OCI-LY3 (cell line): Measurements from ENCODE around the gene CMSS1.

Experiments used
- H2AFZ ChIP-seq: fragments of 200-600, 300-600 bp; shearing (Covaris generic); 2 replicates; pipeline ENCODE4 v1.6.0; 2014; ENCODE audit warnings: antibody characterized with exemption, low read depth, low read length
- H3K27ac ChIP-seq: fragments of 200-600, 300-600 bp; sonication (generic); 2 replicates; pipeline ENCODE4 v1.5.1; 2014; ENCODE audit warnings: mild to moderate bottlenecking, low read length, moderate library complexity, mixed read lengths
- H3K27me3 ChIP-seq: fragments of 200-600, 300-600 bp; sonication (generic); 2 replicates; pipeline ENCODE4 v1.6.1; 2014; ENCODE audit warnings: low read depth, low read length, mixed read lengths
- H3K36me3 ChIP-seq: fragments of 200-600, 300-600 bp; sonication (generic); replicated peaks from 2 replicates; pipeline ENCODE3; 2014; ENCODE audit warnings: low read depth, low read length, mixed read lengths
- H3K4me1 ChIP-seq: fragments of 300-600, 200-600 bp; sonication (generic); 2 replicates; pipeline ENCODE4 v1.6.1; 2014; ENCODE audit warnings: low read length, mixed read lengths
- H3K4me2 ChIP-seq: fragments of 200-600, 300-600 bp; sonication (generic); 2 replicates; pipeline ENCODE4 v1.6.1; 2014; ENCODE audit warnings: low read length, mixed read lengths
- H3K4me3 ChIP-seq: fragments of 300-600, 200-600 bp; sonication (generic); 2 replicates; pipeline ENCODE4 v1.5.1; 2014; ENCODE audit warnings: antibody characterized with exemption, mild to moderate bottlenecking, low read length, moderate library complexity
- H3K79me2 ChIP-seq: fragments of 300-600, 200-600 bp; shearing (Covaris generic); 2 replicates; pipeline ENCODE4 v1.6.1; 2014; ENCODE audit warnings: mild to moderate bottlenecking, low read length, mixed read lengths
- H3K9ac ChIP-seq: fragments of 300-600, 200-600 bp; shearing (Covaris generic); 2 replicates; pipeline ENCODE4 v1.6.0; 2014; ENCODE audit warnings: mild to moderate bottlenecking, low read length, moderate library complexity
- H3K9me3 ChIP-seq: fragments of 200-600, 300-600 bp; shearing (Covaris generic); 2 replicates; pipeline ENCODE4 v1.6.1; 2014; ENCODE audit warnings: low read length, mixed read lengths; ENCODE audit not compliant: insufficient read depth
- H4K20me1 ChIP-seq: fragments of 200-600, 300-600 bp; sonication (generic); 2 replicates; pipeline ENCODE4 v1.6.1; 2016; ENCODE audit warnings: low read length, mixed read lengths; ENCODE audit not compliant: insufficient read depth
- EZH2phosphoT487 ChIP-seq: fragments of 200-600 bp; shearing (Covaris generic); IDR thresholded peaks from 2 replicates; pipeline ENCODE4 v1.6.1; 2018; ENCODE audit warnings: antibody characterized with exemption, mixed run types, low read depth
- TF ChIP-seq, protein P1 (sequence below): fragments of 200-600, 300-600 bp; sonication (generic); IDR thresholded peaks from 2 replicates; pipeline ENCODE4 v1.5.1; 2014; ENCODE audit warnings: antibody characterized with exemption, low read length, low read depth

The CMSS1 gene

DNA sequence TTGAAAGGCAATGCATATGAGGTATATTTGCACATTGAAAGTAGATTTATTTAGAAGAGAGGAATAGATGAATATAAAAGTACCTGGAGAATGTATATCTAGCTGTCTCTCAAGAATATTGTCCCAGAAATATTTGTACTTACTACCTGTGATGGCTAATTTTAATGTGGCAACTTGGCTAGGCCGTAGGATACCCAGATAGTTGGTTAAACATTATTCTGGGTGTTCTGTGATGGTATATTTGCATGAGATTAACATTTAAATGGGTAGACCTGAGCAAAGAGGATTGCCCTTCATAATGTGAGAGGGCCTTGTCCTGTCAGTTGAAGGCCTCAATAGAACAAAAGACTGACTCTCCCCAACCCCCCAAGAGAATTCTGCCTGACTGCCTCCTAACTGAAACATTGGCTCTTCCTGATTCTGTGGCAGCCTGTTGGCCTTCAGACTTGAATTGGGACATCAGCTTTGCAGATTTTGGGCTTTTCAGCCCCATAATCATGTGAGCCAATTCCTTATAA is 366.0 kb downstream of the CMSS1 start:
- Histone ChIP-seq H3K9me3 (peaks cover 9% of the 10 kb centered on the region), H3K4me2 (no peak overlapping the region), H3K9ac (no peak overlapping the region), H3K27me3 (no peaks in the 10 kb centered on the region), H4K20me1 (no peaks in the 10 kb centered on the region), H3K4me1 (no peaks in the 10 kb centered on the region), H3K36me3 (peaks cover 14% of the 10 kb centered on the region), H3K79me2 (no peaks in the 10 kb centered on the region), H2AFZ (no peak overlapping the region), H3K4me3 (no peak overlapping the region), H3K27ac (no peak overlapping the region)
- TF ChIP-seq, protein P1, sequence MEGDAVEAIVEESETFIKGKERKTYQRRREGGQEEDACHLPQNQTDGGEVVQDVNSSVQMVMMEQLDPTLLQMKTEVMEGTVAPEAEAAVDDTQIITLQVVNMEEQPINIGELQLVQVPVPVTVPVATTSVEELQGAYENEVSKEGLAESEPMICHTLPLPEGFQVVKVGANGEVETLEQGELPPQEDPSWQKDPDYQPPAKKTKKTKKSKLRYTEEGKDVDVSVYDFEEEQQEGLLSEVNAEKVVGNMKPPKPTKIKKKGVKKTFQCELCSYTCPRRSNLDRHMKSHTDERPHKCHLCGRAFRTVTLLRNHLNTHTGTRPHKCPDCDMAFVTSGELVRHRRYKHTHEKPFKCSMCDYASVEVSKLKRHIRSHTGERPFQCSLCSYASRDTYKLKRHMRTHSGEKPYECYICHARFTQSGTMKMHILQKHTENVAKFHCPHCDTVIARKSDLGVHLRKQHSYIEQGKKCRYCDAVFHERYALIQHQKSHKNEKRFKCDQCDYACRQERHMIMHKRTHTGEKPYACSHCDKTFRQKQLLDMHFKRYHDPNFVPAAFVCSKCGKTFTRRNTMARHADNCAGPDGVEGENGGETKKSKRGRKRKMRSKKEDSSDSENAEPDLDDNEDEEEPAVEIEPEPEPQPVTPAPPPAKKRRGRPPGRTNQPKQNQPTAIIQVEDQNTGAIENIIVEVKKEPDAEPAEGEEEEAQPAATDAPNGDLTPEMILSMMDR = no peak
- TF ChIP-seq EZH2phosphoT487 = no peak

DNA sequence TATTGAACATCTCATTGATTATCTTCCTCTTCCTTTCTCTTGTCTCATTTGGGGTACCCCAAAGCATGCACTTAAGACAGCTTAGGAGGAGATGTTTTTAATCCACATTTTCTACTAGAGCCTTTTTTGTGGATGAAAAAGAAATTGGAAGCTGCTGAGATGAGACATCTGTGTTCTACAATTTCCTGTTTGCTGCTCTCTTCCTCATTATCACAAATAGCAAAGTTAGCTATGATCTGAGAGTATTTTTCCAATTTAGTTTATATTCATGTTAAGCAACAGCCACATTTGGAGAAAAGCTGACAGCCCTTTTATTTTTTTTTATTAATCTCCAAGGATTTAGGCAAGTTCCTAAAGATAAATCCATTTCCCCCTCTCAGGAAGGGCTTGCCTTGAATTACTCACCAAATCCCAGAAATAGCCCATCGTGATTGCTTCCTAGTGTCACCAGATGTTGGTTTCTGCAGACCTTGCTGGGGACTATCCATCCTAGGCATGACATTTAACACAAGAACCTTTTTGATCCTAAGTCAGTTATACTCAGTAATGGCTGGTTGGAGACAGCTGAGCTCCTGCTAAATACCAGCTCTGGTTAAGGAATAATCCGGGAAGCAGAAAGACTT is 367.4 kb downstream of the CMSS1 start:
- Histone ChIP-seq H3K4me2 (no peak overlapping the region), H3K4me1 (no peaks in the 10 kb centered on the region), H3K79me2 (no peaks in the 10 kb centered on the region), H3K9me3 (peaks cover 3% of the 10 kb centered on the region; the same call in 1 of the 2 replicates), H3K36me3 (peaks cover 2% of the 10 kb centered on the region), H3K4me3 (no peak overlapping the region), H3K27me3 (no peaks in the 10 kb centered on the region), H3K27ac (no peak overlapping the region), H2AFZ (no peak overlapping the region), H4K20me1 (no peaks in the 10 kb centered on the region), H3K9ac (no peak overlapping the region)
- TF ChIP-seq EZH2phosphoT487 = no peak
- TF ChIP-seq, protein P1 = no peak

GRCh38 chr3:100185847-100186246 is 368.2 kb downstream of the CMSS1 start:
- TF ChIP-seq, protein P1 = no peak
- TF ChIP-seq EZH2phosphoT487 = no peak
- Histone ChIP-seq H3K9me3 (no peaks in the 10 kb centered on the region), H3K27me3 (no peaks in the 10 kb centered on the region), H3K4me3 (no peak overlapping the region), H3K9ac (no peak overlapping the region), H3K4me1 (no peaks in the 10 kb centered on the region), H2AFZ (no peak overlapping the region), H3K36me3 (no peaks in the 10 kb centered on the region), H3K79me2 (no peaks in the 10 kb centered on the region), H3K4me2 (no peak overlapping the region), H4K20me1 (no peaks in the 10 kb centered on the region), H3K27ac (no peak overlapping the region)

- no peak overlapping the region for H3K9ac ChIP-seq
- H3K4me1 ChIP-seq = no peaks in the 10 kb centered on the region
- H3K4me3 ChIP-seq = no peak overlapping the region
- H3K9me3 ChIP-seq = no peaks in the 10 kb centered on the region
- H3K79me2 ChIP-seq = no peaks in the 10 kb centered on the region
- TF ChIP-seq, protein P1 = no peak
- no peak for TF ChIP-seq EZH2phosphoT487
- H3K36me3 ChIP-seq = no peaks in the 10 kb centered on the region
- H3K27ac ChIP-seq = no peak overlapping the region
- no peaks in the 10 kb centered on the region for H4K20me1 ChIP-seq
- H3K27me3 ChIP-seq = no peaks in the 10 kb centered on the region
- H3K4me2 ChIP-seq = no peak overlapping the region
- no peak overlapping the region for H2AFZ ChIP-seq
Observed at GRCh38 chr3:100189444-100189964, 371.8 kb downstream of the CMSS1 start.
